GM12878 (cell line): ENCODE data around the gene GLB1L3. TPM values are rescaled to one million over a fixed set of nuclear protein-coding genes. Genes with fewer than 3 reads are reported as not detected.

Experiments
- CBFB ChIP-seq: IDR thresholded peaks from 2 replicates; pipeline ENCODE4 v1.6.1; 2016; ENCODE audit warnings: antibody characterized with exemption, low read depth
- CREM ChIP-seq: IDR thresholded peaks from 2 replicates; pipeline ENCODE4 v1.6.1; 2014; ENCODE audit warnings: antibody characterized with exemption, low read depth
- DPF2 ChIP-seq: fragments of 450-650 bp; IDR thresholded peaks from 2 replicates; pipeline ENCODE4 v1.6.1; 2017; ENCODE audit warnings: mild to moderate bottlenecking
- EED ChIP-seq: sonication (generic); IDR thresholded peaks from 2 replicates; pipeline ENCODE4 v1.6.1; 2016; ENCODE audit warnings: antibody characterized with exemption, low read depth
- FOS ChIP-seq: IDR thresholded peaks from 3 replicates; pipeline ENCODE4 v1.6.1; 2011; ENCODE audit warnings: borderline replicate concordance; ENCODE audit not compliant: insufficient read length; ENCODE audit errors: extremely low read depth
- IKZF2 ChIP-seq, 2 experiments: fragments of 450-650 bp; IDR thresholded peaks; 2 replicates each; pipeline ENCODE4 v1.6.1; 2017; ENCODE audit warnings: mild to moderate bottlenecking in 2 of 2, moderate library complexity in 2 of 2
- MTA2 ChIP-seq: fragments of 450-650 bp; IDR thresholded peaks from 2 replicates; pipeline ENCODE4 v1.6.1; 2016; ENCODE audit warnings: low read depth, mild to moderate bottlenecking, moderate library complexity
- NBN ChIP-seq: fragments of 450-650 bp; IDR thresholded peaks from 2 replicates; pipeline ENCODE4 v1.6.1; 2016
- PAX5 ChIP-seq: IDR thresholded peaks from 2 replicates; pipeline ENCODE4 v1.6.1; 2011; ENCODE audit warnings: low read depth, low read length, borderline replicate concordance
- SIN3A ChIP-seq: IDR thresholded peaks from 2 replicates; pipeline ENCODE4 v1.6.1; 2012; ENCODE audit warnings: low read depth, low read length, improper control_type of control experiment
- SMAD1 ChIP-seq: fragments of 450-650 bp; IDR thresholded peaks from 2 replicates; pipeline ENCODE4 v1.6.1; 2018; ENCODE audit warnings: mild to moderate bottlenecking, low read depth; ENCODE audit not compliant: partially characterized antibody
- SPI1 ChIP-seq: IDR thresholded peaks from 2 replicates; pipeline ENCODE4 v1.6.1; 2011; ENCODE audit warnings: low read depth, mild to moderate bottlenecking, low read length, moderate library complexity, borderline replicate concordance; ENCODE audit not compliant: insufficient read depth
- SREBF2 ChIP-seq: IDR thresholded peaks from 2 replicates; pipeline ENCODE4 v1.6.1; 2012; ENCODE audit warnings: mild to moderate bottlenecking, low read length
- TBL1XR1 ChIP-seq: IDR thresholded peaks from 2 replicates; pipeline ENCODE4 v1.6.1; 2012; ENCODE audit warnings: low read depth, low read length, improper control_type of control experiment
- ZBED1 ChIP-seq: IDR thresholded peaks from 2 replicates; pipeline ENCODE4 v1.6.1; 2016; ENCODE audit warnings: borderline replicate concordance
- polyA plus RNA-seq, 11 experiments: library from polyadenylated mRNA; depleted of rRNA in 4 of 11; unstranded in 6 of 11; stranded (reverse) in 5 of 11; fragments of >200 nt; fragmentation: Nextera tagmentation in 4 of 11; fragmentation: Illumina TruSeq in 1 of 11; extraction: Ambion mirVana in 4 of 11; extraction: Trizol in 1 of 11; gene quantifications; 1 replicate in 1 of 11; 2 replicates in 10 of 11; pipeline versions ENCODE4 v1.2.1 to v1.2.3, GENCODE V29; 2011 to 2016; ENCODE audit warnings: inconsistent platforms in 2 of 11, missing spikeins in 2 of 11, low read depth in 1 of 11
- total RNA-seq, 4 experiments: library from RNA; depleted of rRNA in 3 of 4; stranded (reverse); fragments of >200 nt in 3 of 4; fragmentation: Illumina TruSeq in 1 of 4; extraction: Trizol in 1 of 4; gene quantifications; 2 replicates each; pipeline versions ENCODE4 v1.2.1 to v1.2.3, GENCODE V29; 2013 to 2021
- TF ChIP-seq, protein P1 (sequence below): fragments of 450-650 bp; formaldehyde crosslinking; IDR thresholded peaks from 2 replicates; pipeline ENCODE4 v1.5.0; 2022; ENCODE audit warnings: mild to moderate bottlenecking, missing genetic modification characterization
- TF ChIP-seq, protein P2 (sequence below): fragments of 450-650 bp; IDR thresholded peaks from 2 replicates; pipeline ENCODE4 v1.6.1; 2017; ENCODE audit warnings: mild to moderate bottlenecking, moderate library complexity
- TF ChIP-seq, protein P3 (sequence below): fragments of 450-650 bp; IDR thresholded peaks from 2 replicates; pipeline ENCODE4 v1.6.1; 2017; ENCODE audit warnings: mild to moderate bottlenecking, low read depth, inconsistent platforms; ENCODE audit not compliant: poor library complexity, severe bottlenecking
- TF ChIP-seq, protein P4 (sequence below): fragments of 450-650 bp; IDR thresholded peaks from 2 replicates; pipeline ENCODE4 v1.6.1; 2016; ENCODE audit warnings: mild to moderate bottlenecking

GLB1L3 gene
- total and polyA plus RNA-seq, 10 of the 15 experiments (the other 5 are each of a cell fraction or from before 2014, with no cell fraction given): 0.53 to 2.9 (median 1.9) TPM; not detected in 1

DNA sequence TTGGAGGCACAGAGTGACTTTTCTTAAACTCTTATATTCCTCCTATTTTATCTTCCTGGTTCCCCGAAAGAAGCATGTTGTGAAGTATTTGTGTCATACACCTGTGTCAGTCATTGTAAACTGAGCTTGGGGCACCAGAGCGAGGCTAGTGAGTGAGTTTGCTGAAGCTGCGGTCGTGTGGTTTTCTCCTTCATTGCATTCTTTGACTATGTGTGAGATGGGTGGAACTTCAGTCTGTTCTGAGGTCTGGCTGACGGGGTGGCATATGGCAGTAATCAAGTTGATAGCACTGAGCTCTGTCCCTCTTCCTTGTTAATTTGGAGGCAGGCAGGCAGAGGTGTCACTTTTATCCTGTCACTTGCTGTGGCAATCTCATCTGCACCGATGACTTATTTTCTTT, 47.6 kb upstream of the GLB1L3 start (continued):
- TF ChIP-seq, protein P1, sequence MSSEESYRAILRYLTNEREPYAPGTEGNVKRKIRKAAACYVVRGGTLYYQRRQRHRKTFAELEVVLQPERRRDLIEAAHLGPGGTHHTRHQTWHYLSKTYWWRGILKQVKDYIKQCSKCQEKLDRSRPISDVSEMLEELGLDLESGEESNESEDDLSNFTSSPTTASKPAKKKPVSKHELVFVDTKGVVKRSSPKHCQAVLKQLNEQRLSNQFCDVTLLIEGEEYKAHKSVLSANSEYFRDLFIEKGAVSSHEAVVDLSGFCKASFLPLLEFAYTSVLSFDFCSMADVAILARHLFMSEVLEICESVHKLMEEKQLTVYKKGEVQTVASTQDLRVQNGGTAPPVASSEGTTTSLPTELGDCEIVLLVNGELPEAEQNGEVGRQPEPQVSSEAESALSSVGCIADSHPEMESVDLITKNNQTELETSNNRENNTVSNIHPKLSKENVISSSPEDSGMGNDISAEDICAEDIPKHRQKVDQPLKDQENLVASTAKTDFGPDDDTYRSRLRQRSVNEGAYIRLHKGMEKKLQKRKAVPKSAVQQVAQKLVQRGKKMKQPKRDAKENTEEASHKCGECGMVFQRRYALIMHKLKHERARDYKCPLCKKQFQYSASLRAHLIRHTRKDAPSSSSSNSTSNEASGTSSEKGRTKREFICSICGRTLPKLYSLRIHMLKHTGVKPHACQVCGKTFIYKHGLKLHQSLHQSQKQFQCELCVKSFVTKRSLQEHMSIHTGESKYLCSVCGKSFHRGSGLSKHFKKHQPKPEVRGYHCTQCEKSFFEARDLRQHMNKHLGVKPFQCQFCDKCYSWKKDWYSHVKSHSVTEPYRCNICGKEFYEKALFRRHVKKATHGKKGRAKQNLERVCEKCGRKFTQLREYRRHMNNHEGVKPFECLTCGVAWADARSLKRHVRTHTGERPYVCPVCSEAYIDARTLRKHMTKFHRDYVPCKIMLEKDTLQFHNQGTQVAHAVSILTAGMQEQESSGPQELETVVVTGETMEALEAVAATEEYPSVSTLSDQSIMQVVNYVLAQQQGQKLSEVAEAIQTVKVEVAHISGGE: no peak
- TF ChIP-seq ZBED1: 0 out of 2 replicates have a peak, but pooled peaks have one; percentile 29
- TF ChIP-seq, protein P2, sequence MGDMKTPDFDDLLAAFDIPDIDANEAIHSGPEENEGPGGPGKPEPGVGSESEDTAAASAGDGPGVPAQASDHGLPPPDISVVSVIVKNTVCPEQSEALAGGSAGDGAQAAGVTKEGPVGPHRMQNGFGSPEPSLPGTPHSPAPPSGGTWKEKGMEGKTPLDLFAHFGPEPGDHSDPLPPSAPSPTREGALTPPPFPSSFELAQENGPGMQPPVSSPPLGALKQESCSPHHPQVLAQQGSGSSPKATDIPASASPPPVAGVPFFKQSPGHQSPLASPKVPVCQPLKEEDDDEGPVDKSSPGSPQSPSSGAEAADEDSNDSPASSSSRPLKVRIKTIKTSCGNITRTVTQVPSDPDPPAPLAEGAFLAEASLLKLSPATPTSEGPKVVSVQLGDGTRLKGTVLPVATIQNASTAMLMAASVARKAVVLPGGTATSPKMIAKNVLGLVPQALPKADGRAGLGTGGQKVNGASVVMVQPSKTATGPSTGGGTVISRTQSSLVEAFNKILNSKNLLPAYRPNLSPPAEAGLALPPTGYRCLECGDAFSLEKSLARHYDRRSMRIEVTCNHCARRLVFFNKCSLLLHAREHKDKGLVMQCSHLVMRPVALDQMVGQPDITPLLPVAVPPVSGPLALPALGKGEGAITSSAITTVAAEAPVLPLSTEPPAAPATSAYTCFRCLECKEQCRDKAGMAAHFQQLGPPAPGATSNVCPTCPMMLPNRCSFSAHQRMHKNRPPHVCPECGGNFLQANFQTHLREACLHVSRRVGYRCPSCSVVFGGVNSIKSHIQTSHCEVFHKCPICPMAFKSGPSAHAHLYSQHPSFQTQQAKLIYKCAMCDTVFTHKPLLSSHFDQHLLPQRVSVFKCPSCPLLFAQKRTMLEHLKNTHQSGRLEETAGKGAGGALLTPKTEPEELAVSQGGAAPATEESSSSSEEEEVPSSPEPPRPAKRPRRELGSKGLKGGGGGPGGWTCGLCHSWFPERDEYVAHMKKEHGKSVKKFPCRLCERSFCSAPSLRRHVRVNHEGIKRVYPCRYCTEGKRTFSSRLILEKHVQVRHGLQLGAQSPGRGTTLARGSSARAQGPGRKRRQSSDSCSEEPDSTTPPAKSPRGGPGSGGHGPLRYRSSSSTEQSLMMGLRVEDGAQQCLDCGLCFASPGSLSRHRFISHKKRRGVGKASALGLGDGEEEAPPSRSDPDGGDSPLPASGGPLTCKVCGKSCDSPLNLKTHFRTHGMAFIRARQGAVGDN: no peak
- TF ChIP-seq DPF2: 0 out of 2 replicates have a peak, but pooled peaks have one; percentile 37
- TF ChIP-seq SPI1: no peak
- TF ChIP-seq SREBF2: no peak
- TF ChIP-seq CBFB: peak; percentile 91
- TF ChIP-seq SMAD1: no peak
- TF ChIP-seq CREM: peak; percentile 34; the same call in 1 of the 2 replicates
- TF ChIP-seq SIN3A: no peak
- TF ChIP-seq, protein P3, sequence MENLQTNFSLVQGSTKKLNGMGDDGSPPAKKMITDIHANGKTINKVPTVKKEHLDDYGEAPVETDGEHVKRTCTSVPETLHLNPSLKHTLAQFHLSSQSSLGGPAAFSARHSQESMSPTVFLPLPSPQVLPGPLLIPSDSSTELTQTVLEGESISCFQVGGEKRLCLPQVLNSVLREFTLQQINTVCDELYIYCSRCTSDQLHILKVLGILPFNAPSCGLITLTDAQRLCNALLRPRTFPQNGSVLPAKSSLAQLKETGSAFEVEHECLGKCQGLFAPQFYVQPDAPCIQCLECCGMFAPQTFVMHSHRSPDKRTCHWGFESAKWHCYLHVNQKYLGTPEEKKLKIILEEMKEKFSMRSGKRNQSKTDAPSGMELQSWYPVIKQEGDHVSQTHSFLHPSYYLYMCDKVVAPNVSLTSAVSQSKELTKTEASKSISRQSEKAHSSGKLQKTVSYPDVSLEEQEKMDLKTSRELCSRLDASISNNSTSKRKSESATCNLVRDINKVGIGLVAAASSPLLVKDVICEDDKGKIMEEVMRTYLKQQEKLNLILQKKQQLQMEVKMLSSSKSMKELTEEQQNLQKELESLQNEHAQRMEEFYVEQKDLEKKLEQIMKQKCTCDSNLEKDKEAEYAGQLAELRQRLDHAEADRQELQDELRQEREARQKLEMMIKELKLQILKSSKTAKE: peak; percentile 54
- peak; percentile 22 to 53; a peak in 2 of 4 replicates for TF ChIP-seq IKZF2 (IDR thresholded peaks at IDR 0.05)
- 0 out of 2 replicates have a peak, but pooled peaks have one; percentile 43 for TF ChIP-seq EED
- 0 out of 2 replicates have a peak, but pooled peaks have one; percentile 24 for TF ChIP-seq TBL1XR1
- peak; percentile 57; the same call in 1 of the 2 replicates for TF ChIP-seq NBN
- TF ChIP-seq, protein P4, sequence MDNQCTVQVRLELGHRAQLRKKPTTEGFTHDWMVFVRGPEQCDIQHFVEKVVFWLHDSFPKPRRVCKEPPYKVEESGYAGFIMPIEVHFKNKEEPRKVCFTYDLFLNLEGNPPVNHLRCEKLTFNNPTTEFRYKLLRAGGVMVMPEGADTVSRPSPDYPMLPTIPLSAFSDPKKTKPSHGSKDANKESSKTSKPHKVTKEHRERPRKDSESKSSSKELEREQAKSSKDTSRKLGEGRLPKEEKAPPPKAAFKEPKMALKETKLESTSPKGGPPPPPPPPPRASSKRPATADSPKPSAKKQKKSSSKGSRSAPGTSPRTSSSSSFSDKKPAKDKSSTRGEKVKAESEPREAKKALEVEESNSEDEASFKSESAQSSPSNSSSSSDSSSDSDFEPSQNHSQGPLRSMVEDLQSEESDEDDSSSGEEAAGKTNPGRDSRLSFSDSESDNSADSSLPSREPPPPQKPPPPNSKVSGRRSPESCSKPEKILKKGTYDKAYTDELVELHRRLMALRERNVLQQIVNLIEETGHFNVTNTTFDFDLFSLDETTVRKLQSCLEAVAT: peak; percentile 86
- no peak for TF ChIP-seq FOS
- peak; percentile 98 for TF ChIP-seq PAX5
- TF ChIP-seq MTA2: peak; percentile 73
